Liver (tissue), 9 donors: ENCODE data around the gene NPPA. TPM values are rescaled to one million over a fixed set of nuclear protein-coding genes. Genes with fewer than 3 reads are reported as not detected.

ENCODE experiments used
- DNase-seq: peaks from one replicate; pipeline ENCODE4 v3.0.0-alpha.2; 2017; ENCODE audit warnings: low spot score
- H3K27ac ChIP-seq, 2 donors: one replicate each; pipeline ENCODE4 v1.7.0; 2013; ENCODE audit warnings: inconsistent platforms in 2 of 2, low read length in 2 of 2, control low read depth in 1 of 2, low read depth in 1 of 2, mild to moderate bottlenecking in 1 of 2
- H3K27me3 ChIP-seq, 4 donors: one replicate each; pipeline versions ENCODE4 v1.6.1 to v1.7.0; 2013; ENCODE audit warnings: low read length in 3 of 4, inconsistent platforms in 1 of 4, mild to moderate bottlenecking in 1 of 4, moderate library complexity in 1 of 4; ENCODE audit not compliant: control insufficient read depth in 4 of 4, insufficient read depth in 4 of 4
- H3K36me3 ChIP-seq, 4 donors: one replicate each; pipeline versions ENCODE4 v1.6.1 to v1.7.0; 2013; ENCODE audit warnings: low read length in 3 of 4, mild to moderate bottlenecking in 3 of 4, low read depth in 1 of 4, moderate library complexity in 1 of 4; ENCODE audit not compliant: control insufficient read depth in 4 of 4, insufficient read depth in 3 of 4
- H3K4me1 ChIP-seq, 4 donors: one replicate each; pipeline versions ENCODE4 v1.6.1 to v1.7.0; 2013; ENCODE audit warnings: low read length in 3 of 4, mild to moderate bottlenecking in 3 of 4, moderate library complexity in 1 of 4; ENCODE audit not compliant: control insufficient read depth in 4 of 4, insufficient read depth in 4 of 4
- H3K4me3 ChIP-seq, 3 donors: one replicate each; pipeline versions ENCODE4 v1.6.1 to v1.7.0; 2013; ENCODE audit warnings: low read length in 3 of 3, control low read depth in 1 of 3, low read depth in 1 of 3, mild to moderate bottlenecking in 1 of 3
- H3K9ac ChIP-seq, 2 donors: one replicate each; pipeline ENCODE4 v1.7.0; 2013; ENCODE audit warnings: low read length in 2 of 2, mild to moderate bottlenecking in 2 of 2, moderate library complexity in 2 of 2, control low read depth in 1 of 2, low read depth in 1 of 2
- H3K9me3 ChIP-seq, 4 donors: one replicate each; pipeline versions ENCODE4 v1.6.1 to v1.7.0; 2013; ENCODE audit warnings: low read length in 3 of 4; ENCODE audit not compliant: control insufficient read depth in 4 of 4
- FOXA1 ChIP-seq: IDR thresholded peaks from 2 replicates; pipeline ENCODE4 v1.6.1; 2016; ENCODE audit warnings: antibody characterized with exemption
- FOXA2 ChIP-seq: IDR thresholded peaks from 2 replicates; pipeline ENCODE4 v1.6.1; 2016; ENCODE audit warnings: antibody characterized with exemption
- HNF4A ChIP-seq, 2 donors: conservative IDR thresholded peaks; 2 replicates each; pipeline ENCODE4 v1.6.1; 2016; ENCODE audit warnings: antibody characterized with exemption in 2 of 2, mild to moderate bottlenecking in 2 of 2
- HNF4G ChIP-seq: IDR thresholded peaks from 2 replicates; pipeline ENCODE4 v1.6.1; 2016; ENCODE audit warnings: antibody characterized with exemption
- JUND ChIP-seq, 2 donors: IDR thresholded peaks; 2 replicates each; pipeline ENCODE4 v1.6.1; 2016; ENCODE audit warnings: antibody characterized with exemption in 2 of 2
- NR2F2 ChIP-seq: IDR thresholded peaks from 2 replicates; pipeline ENCODE4 v1.6.1; 2016; ENCODE audit warnings: antibody characterized with exemption
- RAD21 ChIP-seq, 2 donors: IDR thresholded peaks; 2 replicates each; pipeline ENCODE4 v1.6.1; 2016; ENCODE audit warnings: antibody characterized with exemption in 2 of 2, mild to moderate bottlenecking in 2 of 2
- RXRA ChIP-seq, 2 donors: IDR thresholded peaks; 2 replicates each; pipeline ENCODE4 v1.6.1; 2017 to 2018; ENCODE audit warnings: antibody characterized with exemption in 2 of 2, mild to moderate bottlenecking in 1 of 2
- SP1 ChIP-seq: IDR thresholded peaks from 2 replicates; pipeline ENCODE4 v1.6.1; 2018; ENCODE audit warnings: antibody characterized with exemption, mild to moderate bottlenecking
- YY1 ChIP-seq: IDR thresholded peaks from 2 replicates; pipeline ENCODE4 v1.6.1; 2016; ENCODE audit warnings: antibody characterized with exemption, mild to moderate bottlenecking
- WGBS: extraction: QIAGEN DNeasy Blood & Tissue Kit; methylation state at CpG from one replicate; pipeline ENCODE4 v1.1.7; 2013; 5-methylcytosine and 5-hydroxymethylcytosine counted together
- polyA plus RNA-seq, 2 donors: library from polyadenylated mRNA; stranded (reverse) in 1 of 2; unstranded in 1 of 2; fragments of 200-250 nt in 1 of 2; fragments of >200 nt in 1 of 2; fragmentation: Nextera tagmentation in 1 of 2; extraction: Ambion mirVana in 1 of 2; gene quantifications; one replicate each; pipeline versions ENCODE4 v1.2.1 to v1.2.3, GENCODE V29; 2013 to 2015
- total RNA-seq, 2 donors: library from RNA; depleted of rRNA; stranded (reverse); fragments of >200 nt; gene quantifications; one replicate each; pipeline ENCODE4 v1.2.3, GENCODE V29; 2014
- TF ChIP-seq, protein P1 (sequence below): IDR thresholded peaks from 2 replicates; pipeline ENCODE4 v1.6.1; 2016; ENCODE audit warnings: antibody characterized with exemption
- TF ChIP-seq, protein P2 (sequence below): IDR thresholded peaks from 2 replicates; pipeline ENCODE4 v1.6.1; 2016; ENCODE audit warnings: antibody characterized with exemption
- TF ChIP-seq, protein P3 (sequence below): fragments of 150-350 bp; IDR thresholded peaks from 2 replicates; pipeline ENCODE4 v1.5.1; 2017; ENCODE audit warnings: improper control_type of control experiment, low read depth, low read length; ENCODE audit not compliant: missing input control
- donor health status: healthy.
- donor health status: healthy.
- donor health status: healthy.
- donor health status: healthy.
- donor health status: healthy.

NPPA gene
- total and polyA plus RNA-seq, 4 donors: 0.12 TPM; not detected in 3

DNA sequence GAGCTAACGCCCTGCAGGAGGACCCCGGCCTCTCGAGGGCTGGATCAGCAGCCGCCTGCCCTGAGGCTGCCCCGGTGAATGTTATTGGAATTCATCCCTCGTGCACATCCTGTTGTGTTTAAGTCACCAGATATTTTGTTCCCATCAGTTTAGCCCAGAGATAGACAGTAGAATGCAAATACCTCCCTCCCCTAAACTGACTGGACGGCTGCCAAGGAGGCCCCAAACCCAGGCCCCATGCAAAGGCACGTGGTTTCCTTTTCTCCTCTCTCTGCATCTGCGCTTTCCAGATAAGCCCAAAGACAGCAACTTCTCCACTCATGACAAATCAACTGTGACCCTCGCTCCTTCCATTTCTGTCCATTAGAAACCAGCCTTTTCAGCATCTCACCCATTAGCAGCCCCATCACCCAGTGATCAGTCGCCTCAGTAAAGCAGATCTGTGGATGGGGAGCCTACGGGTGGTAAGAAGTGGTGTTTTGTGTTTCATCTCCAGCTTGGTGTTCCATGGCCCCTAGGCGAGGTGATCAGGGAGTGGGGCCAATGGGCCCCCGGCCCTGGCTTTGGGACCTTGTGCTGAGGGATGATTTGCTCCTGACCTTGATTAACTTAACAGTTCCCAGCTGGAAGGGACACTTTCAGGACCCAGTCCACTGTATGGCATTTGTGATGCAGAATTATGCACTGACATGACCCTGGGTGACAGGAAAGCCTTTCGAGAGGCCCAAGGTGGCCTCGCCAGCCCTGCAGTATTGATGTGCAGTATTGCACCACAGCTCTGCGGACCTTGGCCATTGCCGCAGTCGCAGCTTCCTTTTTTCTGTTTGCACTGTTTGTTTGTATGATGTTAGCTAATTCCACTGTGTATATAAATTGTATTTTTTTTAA is 5.2 kb downstream of the NPPA start (continued):
- peak; percentile 96 to 97 for TF ChIP-seq HNF4A (conservative IDR thresholded peaks at IDR 0.05)
- TF ChIP-seq, protein P1, sequence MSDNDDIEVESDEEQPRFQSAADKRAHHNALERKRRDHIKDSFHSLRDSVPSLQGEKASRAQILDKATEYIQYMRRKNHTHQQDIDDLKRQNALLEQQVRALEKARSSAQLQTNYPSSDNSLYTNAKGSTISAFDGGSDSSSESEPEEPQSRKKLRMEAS: peak; percentile 82
- peak; percentile 61 for TF ChIP-seq FOXA1

DNA sequence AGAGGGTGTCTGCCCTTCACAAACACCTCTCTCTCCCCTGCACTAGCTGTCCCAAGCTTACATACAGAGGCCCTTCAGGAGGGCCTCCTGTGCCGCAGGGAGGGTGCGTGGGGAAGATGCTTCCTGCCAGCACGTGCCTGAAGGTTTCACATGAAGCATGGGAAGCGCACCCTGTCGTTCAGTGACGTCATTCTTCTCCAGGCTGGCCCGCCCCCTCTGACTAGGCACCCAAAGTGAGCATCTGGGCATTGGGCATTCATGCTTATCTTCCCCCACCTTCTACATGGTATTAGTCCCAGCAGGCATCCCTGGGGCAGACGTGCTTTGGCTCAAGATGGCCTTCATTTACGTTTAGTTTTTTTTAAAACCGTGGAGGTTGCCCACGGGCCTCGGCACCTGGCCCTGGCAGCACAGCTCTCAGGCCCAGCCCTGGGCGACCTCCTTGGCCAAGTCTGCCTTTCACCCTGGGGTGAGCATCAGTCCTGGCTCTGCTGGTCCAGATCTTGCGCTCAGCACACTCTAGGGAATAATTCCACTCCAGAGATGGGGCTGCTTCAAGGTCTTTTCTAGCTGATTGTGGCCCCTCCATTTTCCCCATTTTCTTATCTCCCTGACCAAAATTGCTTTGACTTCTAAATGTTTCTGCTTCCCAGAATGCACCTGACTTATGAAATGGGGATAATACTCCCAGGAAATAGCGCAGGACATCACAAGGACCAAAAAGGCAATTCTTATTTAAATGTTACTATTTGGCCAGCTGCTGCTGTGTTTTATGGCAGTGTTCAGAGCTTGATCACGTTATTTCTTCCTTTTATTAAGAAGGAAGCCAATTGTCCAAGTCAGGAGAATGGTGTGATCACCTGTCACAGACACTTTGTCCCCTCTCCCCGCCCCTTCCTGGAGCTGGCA is 6.1 kb downstream of the NPPA start:
- H3K27me3 ChIP-seq: no peaks in the 10 kb centered on the region
- no peaks in the 10 kb centered on the region for H3K9me3 ChIP-seq
- peaks cover 19 to 48% (median 37%) of the 10 kb centered on the region in 4 donors for H3K4me1 ChIP-seq
- 53% methylated on average over 17 of the region's 17 CpGs for WGBS
- peak overlapping the region; percentile 30 to 42 for H3K9ac ChIP-seq
- peaks cover 3 to 24% (median 17%) of the 10 kb centered on the region in 4 donors for H3K36me3 ChIP-seq
- H3K27ac ChIP-seq: peak overlapping the region; percentile 95 to 96
- TF ChIP-seq JUND (IDR thresholded peaks at IDR 0.05) (no peak), RAD21 (IDR thresholded peaks at IDR 0.05) (no peak), RXRA (IDR thresholded peaks at IDR 0.05) (no peak), NR2F2 (no peak)
- TF ChIP-seq, protein P2, sequence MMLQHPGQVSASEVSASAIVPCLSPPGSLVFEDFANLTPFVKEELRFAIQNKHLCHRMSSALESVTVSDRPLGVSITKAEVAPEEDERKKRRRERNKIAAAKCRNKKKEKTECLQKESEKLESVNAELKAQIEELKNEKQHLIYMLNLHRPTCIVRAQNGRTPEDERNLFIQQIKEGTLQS: no peak
- TF ChIP-seq, protein P3, sequence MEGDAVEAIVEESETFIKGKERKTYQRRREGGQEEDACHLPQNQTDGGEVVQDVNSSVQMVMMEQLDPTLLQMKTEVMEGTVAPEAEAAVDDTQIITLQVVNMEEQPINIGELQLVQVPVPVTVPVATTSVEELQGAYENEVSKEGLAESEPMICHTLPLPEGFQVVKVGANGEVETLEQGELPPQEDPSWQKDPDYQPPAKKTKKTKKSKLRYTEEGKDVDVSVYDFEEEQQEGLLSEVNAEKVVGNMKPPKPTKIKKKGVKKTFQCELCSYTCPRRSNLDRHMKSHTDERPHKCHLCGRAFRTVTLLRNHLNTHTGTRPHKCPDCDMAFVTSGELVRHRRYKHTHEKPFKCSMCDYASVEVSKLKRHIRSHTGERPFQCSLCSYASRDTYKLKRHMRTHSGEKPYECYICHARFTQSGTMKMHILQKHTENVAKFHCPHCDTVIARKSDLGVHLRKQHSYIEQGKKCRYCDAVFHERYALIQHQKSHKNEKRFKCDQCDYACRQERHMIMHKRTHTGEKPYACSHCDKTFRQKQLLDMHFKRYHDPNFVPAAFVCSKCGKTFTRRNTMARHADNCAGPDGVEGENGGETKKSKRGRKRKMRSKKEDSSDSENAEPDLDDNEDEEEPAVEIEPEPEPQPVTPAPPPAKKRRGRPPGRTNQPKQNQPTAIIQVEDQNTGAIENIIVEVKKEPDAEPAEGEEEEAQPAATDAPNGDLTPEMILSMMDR: no peak
- no peak overlapping the region for H3K4me3 ChIP-seq
- DNase-seq: peak; percentile 73

DNA sequence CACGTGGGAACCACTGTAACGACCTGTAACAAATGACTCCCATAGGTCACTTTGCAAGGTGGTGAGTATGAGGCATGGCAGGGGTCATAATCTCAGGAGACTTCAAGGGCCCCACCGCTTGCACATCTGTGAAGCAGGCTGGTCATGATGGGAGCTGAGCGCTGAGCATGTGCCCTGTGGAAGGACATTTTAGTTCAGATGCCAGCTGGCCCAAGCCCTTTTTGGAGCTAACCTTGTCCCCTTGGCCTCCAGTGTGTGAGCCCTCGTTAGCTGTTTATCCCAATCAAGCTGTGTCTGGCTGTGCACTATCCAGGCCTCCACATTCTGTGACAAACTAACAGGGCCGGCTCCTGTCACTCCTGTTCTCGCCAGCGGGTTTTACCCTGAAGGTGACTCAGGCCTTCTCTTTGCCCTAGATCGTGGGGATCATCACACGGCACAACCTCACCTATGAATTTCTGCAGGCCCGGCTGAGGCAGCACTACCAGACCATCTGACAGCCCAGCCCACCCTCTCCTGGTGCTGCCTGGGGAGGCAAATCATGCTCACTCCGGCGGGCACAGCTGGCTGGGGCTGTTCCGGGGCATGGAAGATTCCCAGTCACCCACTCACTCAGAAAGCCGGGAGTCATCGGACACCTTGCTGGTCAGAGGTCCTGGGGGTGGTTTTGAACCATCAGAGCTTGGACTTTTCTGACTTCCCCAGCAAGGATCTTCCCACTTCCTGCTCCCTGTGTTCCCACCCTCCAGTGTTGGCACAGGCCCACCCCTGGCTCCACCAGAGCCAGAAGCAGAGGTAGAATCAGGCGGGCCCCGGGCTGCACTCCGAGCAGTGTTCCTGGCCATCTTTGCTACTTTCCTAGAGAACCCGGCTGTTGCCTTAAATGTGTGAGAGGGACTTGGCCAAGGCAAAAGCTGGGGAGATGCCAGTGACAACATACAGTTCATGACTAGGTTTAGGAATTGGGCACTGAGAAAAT is 7.6 kb downstream of the NPPA start:
- no peaks in the 10 kb centered on the region for H3K27me3 ChIP-seq
- WGBS: 35% methylated on average over 20 of the region's 20 CpGs
- no peak overlapping the region for H3K4me3 ChIP-seq
- peak overlapping the region; percentile 7 to 46 for H3K9ac ChIP-seq
- peak overlapping the region; percentile 95 to 96 for H3K27ac ChIP-seq
- H3K36me3 ChIP-seq: peaks cover 3 to 38% (median 26%) of the 10 kb centered on the region in 4 donors
- TF ChIP-seq YY1: no peak
- no peak for TF ChIP-seq FOXA2
- TF ChIP-seq HNF4G: no peak
- peak in 1 of 2 donors; percentile 5 for TF ChIP-seq RAD21 (IDR thresholded peaks at IDR 0.05)
- TF ChIP-seq RXRA (IDR thresholded peaks at IDR 0.05): peak; percentile 71 to 90
- peak; percentile 51 for TF ChIP-seq SP1
- TF ChIP-seq HNF4A (conservative IDR thresholded peaks at IDR 0.05): peak; percentile 42 to 75
- TF ChIP-seq JUND (IDR thresholded peaks at IDR 0.05): peak in 1 of 2 donors; percentile 43
- TF ChIP-seq FOXA1: no peak
- peaks cover 19 to 48% (median 37%) of the 10 kb centered on the region in 4 donors for H3K4me1 ChIP-seq
- H3K9me3 ChIP-seq: no peaks in the 10 kb centered on the region
- no peak for DNase-seq
